ENCODE data around the gene GPATCH8.
"Not testable (repeated sequence)": the region's sequence is repeated elsewhere in the genome, so short reads cannot be mapped to it uniquely, and the experiment has no call there.

GPATCH8 gene

DNA sequence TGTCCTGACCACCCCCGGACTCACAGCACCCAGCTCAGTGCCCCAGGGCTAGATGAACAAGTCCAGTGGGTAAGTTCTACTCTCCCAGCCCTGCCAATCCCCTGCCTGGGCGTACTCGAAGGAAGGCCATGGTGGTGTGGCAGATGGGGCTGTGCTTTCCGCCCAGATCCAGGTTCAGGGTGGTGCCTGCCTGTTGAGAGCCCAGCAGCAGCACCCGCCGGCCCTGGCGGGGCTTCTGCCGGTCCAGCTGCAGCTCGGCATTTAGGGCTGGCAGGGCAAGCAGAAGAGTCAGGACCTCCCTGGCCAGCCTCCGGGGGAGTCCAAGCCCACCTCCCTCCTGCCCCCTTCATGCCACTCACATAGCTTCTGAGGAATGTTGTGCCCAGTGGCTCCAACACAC is 123.3 kb downstream of the GPATCH8 start:
- TF ChIP-seq JUND (IDR thresholded peaks at IDR 0.05; ENCODE audit: low read depth): no peak
- in situ Hi-C loops (cut with HindIII; ENCODE audit: low pct_unique_long_range_greater_than_20kb, low sequenced_read_pairs): no loop called here
- no peak for DNase-seq (ENCODE audit: low read depth in 1 of 2, low spot score in 1 of 2)

- TF ChIP-seq JUND (IDR thresholded peaks at IDR 0.05; ENCODE audit: low read depth): no peak
- in situ Hi-C loops (cut with HindIII; ENCODE audit: low pct_unique_long_range_greater_than_20kb, low sequenced_read_pairs): no loop called here
- no peak for DNase-seq (ENCODE audit: low read depth in 1 of 2, low spot score in 1 of 2)
Measured at GRCh38 chr17:44378171-44378705, 125.0 kb downstream of the GPATCH8 start.

DNA sequence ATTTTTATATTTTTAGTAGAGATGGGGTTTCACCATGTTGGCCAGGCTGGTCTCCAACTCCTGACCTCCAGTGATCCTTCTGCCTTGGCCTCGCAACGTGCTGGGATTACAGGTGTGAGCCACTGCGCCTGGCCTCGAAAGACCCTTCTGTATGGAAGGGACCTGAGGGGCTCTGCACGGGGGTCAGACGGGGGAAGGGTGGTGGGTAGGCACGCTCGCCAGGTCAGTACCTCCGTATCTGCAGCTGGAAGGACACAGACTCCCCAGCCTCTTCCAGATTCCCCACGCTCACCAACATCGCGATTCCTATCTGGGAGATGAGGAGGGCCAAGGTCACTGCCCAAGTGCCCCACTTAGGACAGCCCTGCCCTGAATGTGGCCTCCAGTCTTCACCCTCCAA is 126.4 kb downstream of the GPATCH8 start:
- no peak for DNase-seq (ENCODE audit: low read depth in 1 of 2, low spot score in 1 of 2)
- in situ Hi-C loops (cut with HindIII; ENCODE audit: low pct_unique_long_range_greater_than_20kb, low sequenced_read_pairs): no loop called here
- no peak for TF ChIP-seq JUND (IDR thresholded peaks at IDR 0.05; ENCODE audit: low read depth)

- TF ChIP-seq JUND (IDR thresholded peaks at IDR 0.05; ENCODE audit: low read depth): no peak
- in situ Hi-C loops (cut with HindIII; ENCODE audit: low pct_unique_long_range_greater_than_20kb, low sequenced_read_pairs): no loop called here
- DNase-seq (ENCODE audit: low read depth in 1 of 2, low spot score in 1 of 2): peak; percentile 38 to 43
Measured at GRCh38 chr17:44376124-44376523, 127.1 kb downstream of the GPATCH8 start.

- in situ Hi-C loops (cut with HindIII; ENCODE audit: low pct_unique_long_range_greater_than_20kb, low sequenced_read_pairs): no loop called here
- no peak for TF ChIP-seq JUND (IDR thresholded peaks at IDR 0.05; ENCODE audit: low read depth)
- DNase-seq (ENCODE audit: low read depth in 1 of 2, low spot score in 1 of 2): no peak
Measured at GRCh38 chr17:44375196-44376017, 127.8 kb downstream of the GPATCH8 start.

DNA sequence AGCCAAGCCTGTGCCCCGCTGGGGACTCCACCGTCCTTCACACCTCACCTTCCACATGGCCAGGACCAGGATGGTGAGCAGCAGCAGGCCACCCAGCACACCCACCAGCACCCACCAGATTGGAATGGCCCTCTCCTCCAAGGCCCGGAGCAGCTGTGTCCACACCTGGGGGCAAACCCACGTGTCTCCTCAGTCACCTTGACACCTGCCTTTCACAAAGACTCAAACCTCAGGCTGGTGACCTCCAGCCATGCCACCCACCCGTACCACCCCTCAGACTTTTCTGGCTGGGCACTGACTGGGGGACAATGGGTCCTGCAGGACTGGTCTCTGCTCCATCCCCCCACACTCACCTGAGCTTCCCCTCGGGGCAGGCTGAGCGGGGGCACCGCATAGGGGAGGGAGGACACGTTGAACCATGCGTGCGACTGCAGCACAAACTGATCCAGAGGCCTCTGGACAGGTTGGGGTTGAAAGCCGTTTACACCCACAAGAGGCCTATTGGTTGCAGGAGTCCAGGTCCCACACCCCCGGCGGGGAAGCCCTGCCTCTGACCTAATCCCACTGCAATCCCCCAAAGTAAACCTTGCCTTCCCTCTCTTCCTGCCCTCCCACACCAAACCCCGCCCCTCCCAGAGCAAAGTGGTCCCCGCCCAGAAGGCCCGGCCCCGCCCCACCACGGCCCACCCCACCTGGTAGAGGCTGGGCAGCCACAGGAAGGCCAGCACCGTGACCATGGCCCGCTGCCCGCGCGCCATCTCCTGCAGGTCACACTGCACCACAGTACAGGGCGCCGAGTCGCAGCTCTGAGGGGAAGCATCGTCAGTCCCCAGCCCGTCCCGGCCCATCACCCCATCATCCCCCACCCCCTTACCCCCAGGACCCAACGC is 128.7 kb downstream of the GPATCH8 start:
- DNase-seq (ENCODE audit: low read depth in 1 of 2, low spot score in 1 of 2): no peak
- no peak for TF ChIP-seq JUND (IDR thresholded peaks at IDR 0.05; ENCODE audit: low read depth)
- in situ Hi-C loops (cut with HindIII; ENCODE audit: low pct_unique_long_range_greater_than_20kb, low sequenced_read_pairs): no loop called here

- DNase-seq (ENCODE audit: low read depth in 1 of 2, low spot score in 1 of 2): no peak
- no peak for TF ChIP-seq JUND (IDR thresholded peaks at IDR 0.05; ENCODE audit: low read depth)
- in situ Hi-C loops (cut with HindIII; ENCODE audit: low pct_unique_long_range_greater_than_20kb, low sequenced_read_pairs): no loop called here
Measured at GRCh38 chr17:44372036-44372435, 131.2 kb downstream of the GPATCH8 start.

- in situ Hi-C loops (cut with HindIII; ENCODE audit: low pct_unique_long_range_greater_than_20kb, low sequenced_read_pairs); DNase-seq (ENCODE audit: low read depth in 1 of 2, low spot score in 1 of 2): not testable (repeated sequence)
Measured at GRCh38 chr17:44369414-44370023, 133.7 kb downstream of the GPATCH8 start.

DNA sequence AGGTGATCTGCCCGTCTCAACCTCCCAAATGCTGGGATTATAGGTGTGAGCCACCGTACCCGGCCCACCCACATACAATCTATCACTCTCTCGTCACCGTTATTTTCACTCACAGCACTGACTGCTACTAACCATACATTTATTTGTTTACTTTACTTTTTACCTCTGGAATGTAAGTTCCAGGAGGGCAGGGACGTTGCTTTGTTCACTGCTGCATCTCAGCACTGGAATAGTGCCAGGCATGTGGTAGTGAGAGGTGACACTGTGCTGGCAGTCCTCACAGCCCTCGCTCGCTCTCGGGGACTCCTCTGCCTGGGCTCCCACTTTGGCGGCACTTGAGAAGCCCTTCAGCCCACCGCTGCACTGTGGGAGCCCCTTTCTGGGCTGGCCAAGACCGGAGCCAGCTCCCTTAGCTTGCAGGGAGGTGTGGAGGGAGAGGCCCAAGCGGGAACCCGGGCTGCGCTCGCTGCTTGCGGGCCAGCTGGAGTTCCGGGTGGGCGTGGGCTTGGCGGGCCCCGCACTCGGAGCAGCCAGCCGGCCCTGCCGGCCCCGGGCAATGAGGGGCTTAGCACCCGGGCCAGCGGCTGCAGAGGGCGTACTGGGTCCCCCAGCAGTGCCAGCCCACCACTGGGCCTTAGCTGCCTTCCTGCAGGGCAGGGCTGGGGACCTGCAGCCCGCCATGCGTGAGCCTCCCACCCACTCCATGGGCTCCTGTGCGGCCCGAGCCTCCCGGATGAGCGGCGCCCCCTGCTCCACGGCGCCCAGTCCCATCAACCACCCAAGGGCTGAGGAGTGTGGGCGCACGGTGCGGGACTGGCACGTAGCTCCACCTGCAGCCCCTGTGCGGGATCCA is 134.6 kb downstream of the GPATCH8 start:
- in situ Hi-C loops (cut with HindIII; ENCODE audit: low pct_unique_long_range_greater_than_20kb, low sequenced_read_pairs): not testable (repeated sequence)

GRCh38 chr17:44367231-44367979 is 135.8 kb downstream of the GPATCH8 start:
- no peak for DNase-seq (ENCODE audit: low read depth in 1 of 2, low spot score in 1 of 2)
- no peak for TF ChIP-seq JUND (IDR thresholded peaks at IDR 0.05; ENCODE audit: low read depth)
- in situ Hi-C loops (cut with HindIII; ENCODE audit: low pct_unique_long_range_greater_than_20kb, low sequenced_read_pairs): no loop called here

More for the DNA sequence above, 134.6 kb downstream of the GPATCH8 start:
- DNase-seq (ENCODE audit: low read depth in 1 of 2, low spot score in 1 of 2): not testable (repeated sequence)

DNA sequence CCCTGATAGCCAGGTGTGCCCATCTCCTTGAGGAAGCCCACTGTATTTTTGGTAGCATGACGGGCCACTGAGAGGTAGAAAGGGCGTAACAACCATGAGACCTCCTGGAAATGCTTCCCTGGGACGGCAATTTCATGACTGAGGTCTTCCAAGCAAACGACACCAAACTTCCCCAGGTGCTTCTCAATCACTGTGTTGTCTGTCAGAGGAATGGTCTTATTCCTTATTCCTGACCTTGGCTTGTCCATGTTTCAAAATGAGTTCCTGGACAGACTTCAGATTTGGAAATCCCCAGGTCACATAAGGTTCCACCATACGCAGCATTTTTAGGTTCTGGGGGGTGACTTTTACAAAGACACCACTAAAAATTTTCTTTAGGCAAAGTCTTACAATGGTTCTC is 138.2 kb downstream of the GPATCH8 start:
- DNase-seq (ENCODE audit: low read depth in 1 of 2, low spot score in 1 of 2); in situ Hi-C loops (cut with HindIII; ENCODE audit: low pct_unique_long_range_greater_than_20kb, low sequenced_read_pairs): not testable (repeated sequence)

Measured in T47D (cell line).